Erythroblast (primary cell): ENCODE data around the gene TIMELESS.

Source experiments
- GATA1 ChIP-seq: IDR thresholded peaks from 2 replicates; pipeline ENCODE4 v1.6.1; 2011; ENCODE audit warnings: low read depth, mild to moderate bottlenecking, control low read depth, low read length, moderate library complexity
- POLR2A ChIP-seq: IDR thresholded peaks from 2 replicates; pipeline ENCODE4 v1.6.1; 2011; ENCODE audit warnings: mild to moderate bottlenecking, low read length

DNA sequence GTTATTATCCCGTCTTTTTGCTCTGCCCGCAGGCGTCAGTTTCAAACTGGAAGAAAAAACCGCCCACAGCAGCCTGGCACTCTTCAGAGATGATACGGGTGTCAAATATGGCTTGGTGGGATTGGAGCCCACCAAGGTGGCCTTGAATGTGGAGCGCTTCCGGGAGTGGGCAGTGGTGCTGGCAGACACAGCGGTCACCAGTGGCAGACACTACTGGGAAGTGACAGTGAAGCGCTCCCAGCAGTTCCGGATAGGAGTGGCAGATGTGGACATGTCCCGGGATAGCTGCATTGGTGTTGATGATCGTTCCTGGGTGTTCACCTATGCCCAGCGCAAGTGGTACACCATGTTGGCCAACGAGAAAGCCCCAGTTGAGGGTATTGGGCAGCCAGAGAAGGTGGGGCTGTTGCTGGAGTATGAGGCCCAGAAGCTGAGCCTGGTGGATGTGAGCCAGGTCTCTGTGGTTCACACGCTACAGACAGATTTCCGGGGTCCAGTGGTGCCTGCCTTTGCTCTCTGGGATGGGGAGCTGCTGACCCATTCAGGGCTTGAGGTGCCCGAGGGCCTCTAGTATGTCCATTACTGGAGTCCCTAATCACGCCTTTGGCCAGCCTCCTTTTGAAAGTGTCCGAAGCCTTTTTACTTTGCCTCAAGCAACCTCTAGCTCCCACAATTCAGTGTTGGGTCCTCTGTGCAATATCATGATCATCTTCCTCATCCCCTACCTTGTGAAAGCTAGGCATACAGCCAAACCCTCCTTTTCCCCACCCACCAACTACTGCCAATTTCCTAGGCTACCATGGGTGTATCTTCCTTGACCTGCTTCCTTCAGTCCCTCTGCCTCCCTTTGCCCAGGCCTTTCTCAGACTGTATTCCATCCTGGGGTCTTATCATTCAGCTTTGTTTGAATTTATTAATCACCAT is 20.0 kb upstream of the TIMELESS start:
- TF ChIP-seq POLR2A (peak; percentile 14), GATA1 (no peak)
